HepG2 (cell line): Measurements from ENCODE around the gene SYTL5. TPM values are rescaled to one million over a fixed set of nuclear protein-coding genes. Genes with fewer than 3 reads are reported as not detected.

Experiments used
- HIC2 ChIP-seq: sonication (generic); formaldehyde crosslinking; IDR thresholded peaks from 2 replicates; pipeline ENCODE4 v1.9.0; 2022; ENCODE audit warnings: low read depth, missing genetic modification reagents
- KMT2B ChIP-seq: IDR thresholded peaks from 2 replicates; pipeline ENCODE4 v1.6.1; 2016; ENCODE audit warnings: missing genetic modification reagents, missing compliant biosample characterization
- PHF20 ChIP-seq: sonication (generic); formaldehyde crosslinking; IDR thresholded peaks from 2 replicates; pipeline ENCODE4 v1.5.0; 2020; ENCODE audit warnings: mild to moderate bottlenecking, missing genetic modification reagents
- RCOR2 ChIP-seq: IDR thresholded peaks from 2 replicates; pipeline ENCODE4 v1.6.1; 2016; ENCODE audit warnings: missing biosample characterization, missing genetic modification reagents
- ZBTB40 ChIP-seq, 2 experiments: fragments of 450-650 bp in 1 of 2; sonication (generic) in 1 of 2; formaldehyde crosslinking in 1 of 2; IDR thresholded peaks; 2 replicates each; pipeline versions ENCODE4 v1.6.1 to v1.8.0; 2016 to 2022; ENCODE audit warnings: antibody characterized with exemption in 1 of 2, mild to moderate bottlenecking in 1 of 2, missing genetic modification reagents in 1 of 2
- ZNF333 ChIP-seq: sonication (generic); formaldehyde crosslinking; IDR thresholded peaks from 2 replicates; pipeline ENCODE4 v1.4.0; 2020; ENCODE audit warnings: mild to moderate bottlenecking, missing genetic modification reagents, borderline replicate concordance
- microRNA-seq: library from miRNA; unstranded; fragments of <30 nt; microRNA quantifications from one replicate; pipeline ENCODE4, GENCODE V29; 2020
- polyA plus RNA-seq, 8 experiments: library from polyadenylated mRNA; depleted of rRNA in 3 of 8; stranded (reverse) in 7 of 8; unstranded in 1 of 8; fragments of >200 nt; fragmentation: Illumina TruSeq in 4 of 8; extraction: Trizol in 4 of 8; gene quantifications; 2 replicates each; pipeline versions ENCODE4 v1.2.1 to v1.2.3, GENCODE V29; 2011 to 2016; ENCODE audit warnings: low read depth in 4 of 8, missing spikeins in 1 of 8, mixed read lengths in 1 of 8; ENCODE audit not compliant: insufficient read depth in 1 of 8
- small RNA-seq, 3 experiments: library from RNA; depleted of rRNA; stranded (forward); fragments of <200 nt; gene quantifications; one replicate each; pipeline ENCODE3, GENCODE V24; 2012; ENCODE audit warnings: low read depth in 2 of 3, low replicate concordance in 1 of 3; ENCODE audit not compliant: insufficient read length in 3 of 3, insufficient read depth in 2 of 3
- total RNA-seq, 5 experiments: library from RNA; depleted of rRNA; stranded (reverse); fragments of >200 nt; fragmentation: Illumina TruSeq; extraction: Trizol; gene quantifications; 2 replicates each; pipeline ENCODE4 v1.2.3, GENCODE V29; 2016; ENCODE audit warnings: low read depth in 1 of 5

SYTL5 gene
- total and polyA plus RNA-seq, 2 of the 13 experiments (the other 11 are each of a cell fraction or from before 2014, with no cell fraction given), result not detected

- no peak for TF ChIP-seq ZBTB40 (IDR thresholded peaks at IDR 0.05)
- no peak for TF ChIP-seq ZBTB40 (CRISPR knock-in tag; IDR thresholded peaks at IDR 0.05)
- TF ChIP-seq PHF20 (CRISPR knock-in tag), result no peak
- no peak for TF ChIP-seq ZNF333 (CRISPR knock-in tag)
- no peak for TF ChIP-seq HIC2
- no peak for TF ChIP-seq RCOR2
- TF ChIP-seq KMT2B (CRISPR knock-in tag), result no peak
Observed at GRCh38 chrX:38178396-38178795, 172.0 kb downstream of the SYTL5 start (continued).

Small RNA genes within 50 kb of the gene (microRNA-seq; reads per million reads assigned to microRNA genes)
- gene MIR548AJ2, result not detected

Small RNA genes within 50 kb of the gene (small RNA-seq; reads per million reads assigned to genes)
- gene MIR548AJ2, result 0 reads per million in 3 experiments

Other genes with a start within 250 kb of the SYTL5 start
- gene CYBB, start 226.5 kb upstream of the SYTL5 start, total RNA-seq (2016; rRNA removed; fragmentation: Illumina TruSeq; extraction: Trizol), result not detected in 2 replicates
- not detected in 2 replicates for gene CYBB, start 226.5 kb upstream of the SYTL5 start, polyA plus RNA-seq (2011; rRNA removed)
- gene DYNLT3, start 159.0 kb upstream of the SYTL5 start, total RNA-seq (2016; rRNA removed; fragmentation: Illumina TruSeq; extraction: Trizol), result 6.1 and 9.5 TPM in 2 replicates
- 5.4 TPM in 2 replicates for gene DYNLT3, start 159.0 kb upstream of the SYTL5 start, polyA plus RNA-seq (2011; rRNA removed)
- gene SRPX, start 214.3 kb downstream of the SYTL5 start, total RNA-seq (2016; rRNA removed; fragmentation: Illumina TruSeq; extraction: Trizol), result not detected in 2 replicates
- 0.13 and 0.30 TPM in 2 replicates for gene SRPX, start 214.3 kb downstream of the SYTL5 start, polyA plus RNA-seq (2011; rRNA removed)